HCT116 (cell line): Measurements from ENCODE around the gene ZNF607. TPM values are rescaled to one million over a fixed set of nuclear protein-coding genes. Genes with fewer than 3 reads are reported as not detected.

Experiments
- ATAC-seq: fragments of 200-7000 bp; cut with Tn5 transposase; 2 replicates; pipeline ENCODE4 v1.9.1; 2020; ENCODE audit warnings: mild to moderate bottlenecking, moderate library complexity
- BruUV-seq: library from RNA; stranded (reverse); fragments of 400-500 nt; replicated peaks from 2 replicates; lab custom pipeline; 2021; lab: Mats Ljungman, UMichigan
- CTCF ChIA-PET: fragments of 300-600 bp; sonication (Branson Sonifier 250); formaldehyde crosslinking; loops from one replicate; lab custom pipeline; 2021; ENCODE audit warnings: antibody characterized with exemption; lab: Charles Lee
- POLR2A ChIA-PET: fragments of 300-600, 350-600 bp; sonication (Branson Sonifier 250); formaldehyde crosslinking; loops from one replicate; lab custom pipeline; 2021; ENCODE audit warnings: antibody characterized with exemption; lab: Charles Lee
- RAD21 ChIA-PET, 2 experiments: fragments of 300-600 bp; sonication (Branson Sonifier 250); formaldehyde crosslinking; loops; one replicate each; lab custom pipeline; 2023; ENCODE audit warnings: low total read pairs in 2 of 2; ENCODE audit not compliant: uncharacterized antibody in 2 of 2, unreplicated experiment in 2 of 2, low non-redundant PET in 1 of 2; lab: Charles Lee
- DNase-seq: peaks from one replicate; pipeline ENCODE4 v3.0.0-alpha.2; 2010; ENCODE audit warnings: low read depth, low spot score
- H2AFZ ChIP-seq: fragments of 200-600 bp; shearing (Covaris generic), sonication (generic); 2 replicates; pipeline ENCODE4 v1.6.1; 2017; ENCODE audit warnings: low read depth, mixed run types, mixed read lengths, antibody characterized with exemption, low read length; ENCODE audit not compliant: poor library complexity, severe bottlenecking
- H3K27ac ChIP-seq: 2 replicates; pipeline ENCODE4 v1.5.1; 2012; ENCODE audit warnings: low read depth, low read length
- H3K27me3 ChIP-seq: fragments of 200-600 bp; sonication (generic); 2 replicates; pipeline ENCODE4 v1.6.1; 2016; ENCODE audit warnings: mixed run types, low read length, mixed read lengths; ENCODE audit not compliant: insufficient read depth
- H3K36me3 ChIP-seq, 2 experiments: fragments of 200-500 bp in 1 of 2; fragments of 200-600 bp in 1 of 2; sonication (Bioruptor generic) in 1 of 2; sonication (generic) in 1 of 2; 2 replicates each; pipeline versions ENCODE4 v1.5.1 to v1.6.1; 2014 to 2016; ENCODE audit warnings: low read length in 2 of 2, inconsistent platforms in 1 of 2, mixed read lengths in 1 of 2, mixed run types in 1 of 2; ENCODE audit not compliant: insufficient read depth in 2 of 2, control insufficient read depth in 1 of 2
- H3K4me1 ChIP-seq, 2 experiments: fragments of 200-600 bp in 1 of 2; sonication (generic) in 1 of 2; 2 replicates each; pipeline versions ENCODE4 v1.5.1 to v1.6.1; 2012 to 2017; ENCODE audit warnings: low read length in 2 of 2, inconsistent platforms in 1 of 2, mild to moderate bottlenecking in 1 of 2, mixed read lengths in 1 of 2, mixed run types in 1 of 2, moderate library complexity in 1 of 2; ENCODE audit not compliant: insufficient read depth in 2 of 2, control insufficient read depth in 1 of 2
- H3K4me2 ChIP-seq: fragments of 200-600 bp; sonication (generic); 2 replicates; pipeline ENCODE4 v1.6.1; 2017; ENCODE audit warnings: mixed run types, low read length, mixed read lengths
- H3K4me3 ChIP-seq, 2 experiments: fragments of 200-600 bp in 1 of 2; sonication (generic) in 1 of 2; replicated peaks in 1 of 2; 2 replicates each; pipeline ENCODE4 v1.5.1; 2011 to 2016; ENCODE audit warnings: low read length in 2 of 2, control low read depth in 1 of 2, low read depth in 1 of 2, mild to moderate bottlenecking in 1 of 2, mixed read lengths in 1 of 2, mixed run types in 1 of 2
- H3K79me2 ChIP-seq: fragments of 200-600 bp; sonication (generic); 2 replicates; pipeline ENCODE4 v1.6.1; 2017; ENCODE audit warnings: mild to moderate bottlenecking, mixed run types, low read length, moderate library complexity, mixed read lengths; ENCODE audit not compliant: insufficient read depth
- H3K9ac ChIP-seq: fragments of 200-600 bp; sonication (generic); 2 replicates; pipeline ENCODE4 v1.6.1; 2016; ENCODE audit warnings: low read length, mixed read lengths
- H3K9me2 ChIP-seq: fragments of 200-600 bp; sonication (generic), shearing (Covaris generic); 2 replicates; pipeline ENCODE4 v1.6.1; 2017; ENCODE audit warnings: mixed run types, mild to moderate bottlenecking, moderate library complexity; ENCODE audit not compliant: insufficient read depth
- H3K9me3 ChIP-seq, 2 experiments: fragments of 200-500 bp in 1 of 2; fragments of 200-600 bp in 1 of 2; sonication (Bioruptor generic) in 1 of 2; sonication (generic) in 1 of 2; 2 replicates each; pipeline ENCODE4 v1.6.1; 2014 to 2017; ENCODE audit warnings: low read length in 2 of 2, mixed read lengths in 2 of 2, inconsistent platforms in 1 of 2, low read depth in 1 of 2, mild to moderate bottlenecking in 1 of 2, mixed run types in 1 of 2, moderate library complexity in 1 of 2; ENCODE audit not compliant: control insufficient read depth in 1 of 2, insufficient read depth in 1 of 2
- H4K20me1 ChIP-seq: fragments of 200-600 bp; sonication (generic), shearing (Covaris generic); 2 replicates; pipeline ENCODE4 v1.6.1; 2017; ENCODE audit warnings: mixed run types, mild to moderate bottlenecking, moderate library complexity; ENCODE audit not compliant: insufficient read depth
- EGR1 ChIP-seq: IDR thresholded peaks from 2 replicates; pipeline ENCODE4 v1.6.1; 2012; ENCODE audit warnings: low read depth
- ELF1 ChIP-seq: IDR thresholded peaks from 2 replicates; pipeline ENCODE4 v1.6.1; 2012; ENCODE audit warnings: low read depth, borderline replicate concordance
- EZH2phosphoT487 ChIP-seq: fragments of 200-600 bp; IDR thresholded peaks from 2 replicates; pipeline ENCODE4 v1.6.1; 2018; ENCODE audit warnings: antibody characterized with exemption, borderline replicate concordance
- ZFX ChIP-seq: fragments of 450-650 bp; IDR thresholded peaks from 2 replicates; pipeline ENCODE4 v1.6.1; 2017
- intact Hi-C: fragments of 100-400 bp; cut with micrococcal nuclease; formaldehyde crosslinking; loops from 2 replicates; pipeline ENCODE4 v1.10.0; 2022
- total RNA-seq: library from RNA; stranded (reverse); gene quantifications from one replicate; pipeline ENCODE4 v1.2.1, GENCODE V29; 2021; ENCODE audit not compliant: unreplicated experiment
- TF ChIP-seq, protein P1 (sequence below): IDR thresholded peaks from 2 replicates; pipeline ENCODE4 v1.6.1; 2012
- TF ChIP-seq, protein P2 (sequence below): IDR thresholded peaks from 2 replicates; pipeline ENCODE4 v1.6.1; 2011; ENCODE audit warnings: mild to moderate bottlenecking, low read length, moderate library complexity; ENCODE audit not compliant: insufficient replicate concordance; ENCODE audit errors: extremely low read depth

ZNF607 gene
- total RNA-seq, 1 experiment from 2014 or later, result 7.1 TPM

DNA sequence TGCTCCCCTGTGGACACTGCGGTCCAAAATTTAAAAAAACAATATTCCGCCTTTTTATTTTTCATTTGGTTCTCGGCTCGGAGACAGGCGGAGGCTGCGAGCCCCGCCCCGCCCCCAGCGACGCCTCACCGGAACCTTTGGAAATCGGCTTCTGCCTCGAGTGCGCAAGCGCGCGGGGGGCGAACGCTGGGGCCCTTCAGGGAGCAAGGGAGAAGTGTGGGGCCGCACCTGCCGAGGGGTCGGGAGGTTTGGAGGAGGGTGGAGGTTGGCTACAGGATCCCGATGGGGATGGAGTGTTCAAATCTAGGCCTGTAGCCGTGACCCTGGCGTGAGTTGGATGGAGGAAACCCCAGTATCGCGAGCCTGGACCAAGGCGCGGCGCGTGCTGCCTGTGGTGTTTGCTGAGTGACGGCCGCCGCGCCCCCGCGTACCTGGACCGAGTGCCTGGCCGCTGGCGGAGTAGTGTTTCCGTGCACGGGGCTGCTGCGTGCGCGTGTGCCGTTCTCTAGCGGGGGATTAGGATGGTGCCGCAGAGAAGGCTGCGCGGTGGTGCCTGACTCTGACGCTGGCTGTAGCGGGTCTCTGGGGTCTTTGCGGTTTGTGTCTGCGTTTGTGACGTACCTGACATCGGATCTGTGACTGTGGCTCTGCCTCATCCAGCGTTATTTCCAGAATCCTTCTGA is 63.7 kb downstream of the ZNF607 start:
- Histone ChIP-seq H3K9me2 (no peaks in the 10 kb centered on the region), H2AFZ (no peak overlapping the region), H3K9me3 (peaks cover 4 to 6% of the 10 kb centered on the region in 2 experiments; a peak in 2 of 4 replicates), H3K79me2 (peaks cover 3% of the 10 kb centered on the region; the same call in 1 of the 2 replicates), H4K20me1 (no peaks in the 10 kb centered on the region), H3K4me1 (peaks cover 2 to 12% of the 10 kb centered on the region in 2 experiments; a peak in 2 of 4 replicates), H3K9ac (peak overlapping the region; percentile 68; the same call in 1 of the 2 replicates), H3K4me3 (peak overlapping the region; percentile 61 to 70), H3K27me3 (no peaks in the 10 kb centered on the region), H3K27ac (peak overlapping the region; percentile 59), H3K36me3 (no peaks in the 10 kb centered on the region), H3K4me2 (peak overlapping the region; percentile 80)
- CTCF ChIA-PET, result no interaction called here
- no peak for TF ChIP-seq ZFX
- TF ChIP-seq ELF1, result no peak
- TF ChIP-seq EZH2phosphoT487, result no peak
- peak; percentile 47; the same call in 1 of the 2 replicates for TF ChIP-seq EGR1
- TF ChIP-seq, protein P1, sequence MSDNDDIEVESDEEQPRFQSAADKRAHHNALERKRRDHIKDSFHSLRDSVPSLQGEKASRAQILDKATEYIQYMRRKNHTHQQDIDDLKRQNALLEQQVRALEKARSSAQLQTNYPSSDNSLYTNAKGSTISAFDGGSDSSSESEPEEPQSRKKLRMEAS, result peak; percentile 41; the same call in 1 of the 2 replicates
- TF ChIP-seq, protein P2, sequence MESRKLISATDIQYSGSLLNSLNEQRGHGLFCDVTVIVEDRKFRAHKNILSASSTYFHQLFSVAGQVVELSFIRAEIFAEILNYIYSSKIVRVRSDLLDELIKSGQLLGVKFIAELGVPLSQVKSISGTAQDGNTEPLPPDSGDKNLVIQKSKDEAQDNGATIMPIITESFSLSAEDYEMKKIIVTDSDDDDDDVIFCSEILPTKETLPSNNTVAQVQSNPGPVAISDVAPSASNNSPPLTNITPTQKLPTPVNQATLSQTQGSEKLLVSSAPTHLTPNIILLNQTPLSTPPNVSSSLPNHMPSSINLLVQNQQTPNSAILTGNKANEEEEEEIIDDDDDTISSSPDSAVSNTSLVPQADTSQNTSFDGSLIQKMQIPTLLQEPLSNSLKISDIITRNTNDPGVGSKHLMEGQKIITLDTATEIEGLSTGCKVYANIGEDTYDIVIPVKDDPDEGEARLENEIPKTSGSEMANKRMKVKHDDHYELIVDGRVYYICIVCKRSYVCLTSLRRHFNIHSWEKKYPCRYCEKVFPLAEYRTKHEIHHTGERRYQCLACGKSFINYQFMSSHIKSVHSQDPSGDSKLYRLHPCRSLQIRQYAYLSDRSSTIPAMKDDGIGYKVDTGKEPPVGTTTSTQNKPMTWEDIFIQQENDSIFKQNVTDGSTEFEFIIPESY, result peak; percentile 45
- RAD21 ChIA-PET, result no interaction called here
- ATAC-seq, result peak; percentile 78
- intact Hi-C loops, result no loop called here
- peak; percentile 43 for DNase-seq
- POLR2A ChIA-PET, result no interaction called here
- BruUV-seq, result TSS peak; percentile 69
